Cardiac fibroblast (primary cell): Measurements from ENCODE around the gene TMPRSS3.

ENCODE experiments used
- DNase-seq, 2 donors: peaks; one replicate each; pipeline versions ENCODE4 v3.0.0 to v3.0.0-alpha.2; 2010; ENCODE audit warnings: low read depth in 2 of 2
- H3K4me3 ChIP-seq, 2 donors: replicated peaks in 1 of 2; 1 replicate in 1 of 2; 2 replicates in 1 of 2; pipeline ENCODE4 v1.5.1; 2011; ENCODE audit warnings: low read depth in 2 of 2, low read length in 2 of 2, mild to moderate bottlenecking in 2 of 2, moderate library complexity in 1 of 2
- CTCF ChIP-seq: IDR thresholded peaks from one replicate; pipeline ENCODE4 v1.5.1; 2011; ENCODE audit warnings: low read depth, mild to moderate bottlenecking, low read length, inconsistent platforms

Gene TMPRSS3

GRCh38 chr21:42391297-42391696, 4.6 kb downstream of the TMPRSS3 start:
- H3K4me3 ChIP-seq = no peak overlapping the region
- TF ChIP-seq CTCF = no peak
- no peak for DNase-seq

GRCh38 chr21:42390696-42391095, 5.2 kb downstream of the TMPRSS3 start:
- no peak for TF ChIP-seq CTCF
- no peak for DNase-seq
- H3K4me3 ChIP-seq = no peak overlapping the region

- no peak for DNase-seq
- no peak for TF ChIP-seq CTCF
- no peak overlapping the region for H3K4me3 ChIP-seq
Measured at GRCh38 chr21:42390193-42390592, 5.7 kb downstream of the TMPRSS3 start.

GRCh38 chr21:42389449-42389835, 6.4 kb downstream of the TMPRSS3 start:
- no peak overlapping the region for H3K4me3 ChIP-seq
- no peak for TF ChIP-seq CTCF
- no peak for DNase-seq

- no peak for DNase-seq
- no peak for TF ChIP-seq CTCF
- no peak overlapping the region for H3K4me3 ChIP-seq
Measured at GRCh38 chr21:42388740-42389448, 7.0 kb downstream of the TMPRSS3 start.

- no peak for DNase-seq
- no peak overlapping the region for H3K4me3 ChIP-seq
- TF ChIP-seq CTCF = no peak
Measured at GRCh38 chr21:42387843-42388340, 8.0 kb downstream of the TMPRSS3 start.

GRCh38 chr21:42387164-42387563, 8.7 kb downstream of the TMPRSS3 start:
- no peak overlapping the region for H3K4me3 ChIP-seq
- DNase-seq = no peak
- no peak for TF ChIP-seq CTCF
